ENCODE results near the gene MAGEA3. TPM values are rescaled to one million over a fixed set of nuclear protein-coding genes. Genes with fewer than 3 reads are reported as not detected.
"Not testable (repeated sequence)": the region's sequence is repeated elsewhere in the genome, so short reads cannot be mapped to it uniquely, and the experiment has no call there.

MAGEA3 gene
- not detected for total RNA-seq
- polyA plus RNA-seq: not detected
- long read RNA-seq, donor 1: 0 reads
- long read RNA-seq, donor 2: 0 reads

GRCh38 chrX:152697952-152698931 lies at the start of gene MAGEA3:
Gene MAGEA3, plus strand, starts transcription at chrX:152698794. Its CDS starts 2,039 bp downstream, at chrX:152700833.
- intact Hi-C loops (cut with DNase I); ATAC-seq: not testable (repeated sequence)

GRCh38 chrX:152652060-152652459 lies 46.5 kb upstream of the MAGEA3 start:
- intact Hi-C loops (cut with DNase I): no loop called here
- Histone ChIP-seq H3K4me3 (no peak overlapping the region), H3K9me3 (no peaks in the 10 kb centered on the region), H3K27ac (no peak overlapping the region), H3K36me3 (ENCODE audit: insufficient read depth in 1 of 2, low read depth in 1 of 2) (no peaks in the 10 kb centered on the region), H3K27me3 (ENCODE audit: insufficient read depth in 3 of 3, low read length in 2 of 3) (peaks cover 0 to 8% (median 0%) of the 10 kb centered on the region in 3 donors), H3K4me1 (no peaks in the 10 kb centered on the region)
- TF ChIP-seq CTCF (IDR thresholded peaks at IDR 0.05): no peak
- WGBS, 3 donors: 88 to 97% (median 95%) methylated on average over 6 of the region's 6 CpGs
- DNase-seq: no peak
- ATAC-seq: no peak

More at GRCh38 chrX:152697952-152698931, at the start of gene MAGEA3:
- not testable (repeated sequence) for H3K4me3 ChIP-seq; H3K9me3 ChIP-seq; DNase-seq; H3K27ac ChIP-seq; H3K4me1 ChIP-seq; H3K36me3 ChIP-seq (ENCODE audit: insufficient read depth in 1 of 2, low read depth in 1 of 2); H3K27me3 ChIP-seq (ENCODE audit: insufficient read depth in 3 of 3, low read length in 2 of 3)
- WGBS, 3 donors: 79 to 83% (median 80%) methylated on average over 4 to 7 of the region's 34 CpGs

GRCh38 chrX:152652467-152652866 lies 46.1 kb upstream of the MAGEA3 start:
- WGBS, 3 donors: 83 to 99% (median 96%) methylated on average over 12 to 16 of the region's 16 CpGs
- DNase-seq (no peak), ATAC-seq (no peak)
- H3K4me3 ChIP-seq: no peak overlapping the region
- H3K36me3 ChIP-seq (ENCODE audit: insufficient read depth in 1 of 2, low read depth in 1 of 2): no peaks in the 10 kb centered on the region
- intact Hi-C loops (cut with DNase I): no loop called here
- no peak for TF ChIP-seq CTCF (IDR thresholded peaks at IDR 0.05)
- no peak overlapping the region for H3K27ac ChIP-seq
- H3K9me3 ChIP-seq: no peaks in the 10 kb centered on the region
- H3K4me1 ChIP-seq: no peaks in the 10 kb centered on the region
- peaks cover 0 to 6% (median 0%) of the 10 kb centered on the region in 3 donors for H3K27me3 ChIP-seq (ENCODE audit: insufficient read depth in 3 of 3, low read length in 2 of 3)

- Histone ChIP-seq H3K9me3 (no peaks in the 10 kb centered on the region), H3K4me3 (no peak overlapping the region), H3K27me3 (ENCODE audit: insufficient read depth in 3 of 3, low read length in 2 of 3) (peaks cover 0 to 5% (median 0%) of the 10 kb centered on the region in 3 donors), H3K36me3 (ENCODE audit: insufficient read depth in 1 of 2, low read depth in 1 of 2) (no peaks in the 10 kb centered on the region), H3K27ac (no peak overlapping the region), H3K4me1 (no peaks in the 10 kb centered on the region)
- no peak for ATAC-seq
- WGBS, 3 donors: 66 to 92% (median 83%) methylated on average over 4 of the region's 4 CpGs
- intact Hi-C loops (cut with DNase I): no loop called here
- no peak for TF ChIP-seq CTCF (IDR thresholded peaks at IDR 0.05)
- no peak for DNase-seq
These were observed 42.5 kb upstream of the MAGEA3 start for GRCh38 chrX:152656087-152656486.

GRCh38 chrX:152656890-152657289 lies 41.7 kb upstream of the MAGEA3 start:
- no peak for TF ChIP-seq CTCF (IDR thresholded peaks at IDR 0.05)
- no peak for ATAC-seq
- no peaks in the 10 kb centered on the region for H3K9me3 ChIP-seq
- peaks cover 0 to 5% (median 0%) of the 10 kb centered on the region in 3 donors for H3K27me3 ChIP-seq (ENCODE audit: insufficient read depth in 3 of 3, low read length in 2 of 3)
- no peak for DNase-seq
- H3K4me3 ChIP-seq: no peak overlapping the region
- intact Hi-C loops (cut with DNase I): no loop called here
- H3K4me1 ChIP-seq: no peaks in the 10 kb centered on the region
- no peaks in the 10 kb centered on the region for H3K36me3 ChIP-seq (ENCODE audit: insufficient read depth in 1 of 2, low read depth in 1 of 2)
- H3K27ac ChIP-seq: no peak overlapping the region
- 82 to 93% (median 90%) methylated on average over 7 of the region's 7 CpGs for WGBS, 3 donors
